NCI-H1436 (cell line): ENCODE results near the gene METTL23.
"Not testable (repeated sequence)": the region's sequence is repeated elsewhere in the genome, so short reads cannot be mapped to it uniquely, and the experiment has no call there.

Source experiments
- DNase-seq: peaks from one replicate; lab custom pipeline; 2025; lab: John Stamatoyannopoulos, UW

Gene METTL23

DNA sequence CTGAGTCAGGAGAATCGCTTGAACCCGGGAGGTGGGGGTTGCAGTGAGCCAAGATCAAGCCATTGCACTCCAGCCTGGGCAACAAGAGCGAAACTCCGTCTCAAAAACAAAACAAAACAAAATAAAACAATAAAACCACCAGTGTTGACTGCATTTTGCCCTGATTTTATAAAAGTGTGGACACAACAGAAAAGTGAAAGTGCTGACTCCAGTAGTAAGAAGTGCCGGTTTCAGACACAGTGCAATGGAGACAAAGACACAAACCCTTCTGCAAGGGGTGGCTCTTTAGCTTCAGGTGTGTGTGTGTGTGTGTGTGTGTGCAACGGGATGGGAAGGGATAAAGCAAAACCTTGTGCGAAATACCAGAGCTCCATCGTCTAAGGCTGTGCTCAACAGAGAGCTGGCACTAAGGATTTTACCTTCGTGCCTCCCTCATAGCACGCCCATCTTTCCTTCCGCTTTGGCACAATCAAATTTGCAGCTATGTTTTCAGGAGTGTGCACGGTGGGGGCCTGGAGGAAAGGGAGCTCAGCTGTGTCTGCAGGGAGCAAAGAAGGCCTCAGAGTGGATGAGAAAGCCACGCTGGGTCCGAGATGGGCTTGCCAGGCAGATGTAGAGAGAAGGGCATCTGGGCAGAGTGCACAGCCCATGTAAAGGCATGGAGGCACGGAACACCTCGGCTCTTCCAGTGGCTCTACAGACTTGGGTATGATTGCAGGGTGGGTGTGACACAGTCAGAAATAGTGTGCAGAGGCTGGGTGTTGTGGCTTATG, 31.4 kb upstream of the METTL23 start:
- no peak for DNase-seq

DNA sequence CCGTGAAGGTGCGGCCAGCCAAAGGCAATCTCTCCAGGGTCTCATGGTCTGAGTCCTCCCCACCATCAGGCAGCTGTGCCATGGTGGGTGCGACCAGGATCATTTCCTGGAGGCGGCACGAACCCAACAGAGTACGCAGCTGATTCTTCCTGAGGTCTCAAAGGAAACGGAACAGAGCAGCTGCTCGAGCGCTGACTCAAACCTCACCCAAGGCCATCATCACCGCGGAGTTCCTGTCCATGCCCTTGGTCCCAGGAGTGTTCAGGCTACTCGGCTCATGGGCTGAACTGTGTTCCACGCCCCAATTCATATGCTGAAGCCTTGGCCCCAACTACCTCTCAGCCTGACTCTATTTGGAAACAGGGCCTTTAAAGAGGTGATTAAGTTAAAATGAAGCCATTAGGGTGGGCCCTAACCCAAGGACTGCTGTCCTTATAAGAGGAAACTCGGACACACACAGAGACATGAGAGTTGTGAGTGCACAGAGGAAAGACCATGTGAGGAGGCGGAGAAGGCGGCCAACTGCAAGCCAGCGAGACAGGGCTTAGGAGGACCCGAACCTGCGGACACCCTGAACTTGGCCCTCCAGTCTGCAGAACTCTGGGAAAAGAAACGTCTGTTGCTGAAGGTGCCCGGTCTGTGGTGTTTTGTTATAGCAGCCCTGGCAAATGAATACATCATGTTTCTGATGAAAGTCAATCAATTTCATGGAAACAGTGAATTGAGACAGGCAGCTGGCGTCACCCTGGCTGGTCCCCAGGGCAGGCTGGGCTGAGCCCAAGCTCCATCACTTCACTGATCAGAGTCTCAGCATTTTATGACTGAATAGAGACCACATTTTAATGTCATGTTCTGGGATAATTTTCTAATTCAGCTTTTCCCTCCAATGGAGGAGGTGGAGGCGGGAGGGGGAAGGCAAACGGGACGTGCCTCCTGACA, 29.6 kb upstream of the METTL23 start:
- DNase-seq: no peak

DNA sequence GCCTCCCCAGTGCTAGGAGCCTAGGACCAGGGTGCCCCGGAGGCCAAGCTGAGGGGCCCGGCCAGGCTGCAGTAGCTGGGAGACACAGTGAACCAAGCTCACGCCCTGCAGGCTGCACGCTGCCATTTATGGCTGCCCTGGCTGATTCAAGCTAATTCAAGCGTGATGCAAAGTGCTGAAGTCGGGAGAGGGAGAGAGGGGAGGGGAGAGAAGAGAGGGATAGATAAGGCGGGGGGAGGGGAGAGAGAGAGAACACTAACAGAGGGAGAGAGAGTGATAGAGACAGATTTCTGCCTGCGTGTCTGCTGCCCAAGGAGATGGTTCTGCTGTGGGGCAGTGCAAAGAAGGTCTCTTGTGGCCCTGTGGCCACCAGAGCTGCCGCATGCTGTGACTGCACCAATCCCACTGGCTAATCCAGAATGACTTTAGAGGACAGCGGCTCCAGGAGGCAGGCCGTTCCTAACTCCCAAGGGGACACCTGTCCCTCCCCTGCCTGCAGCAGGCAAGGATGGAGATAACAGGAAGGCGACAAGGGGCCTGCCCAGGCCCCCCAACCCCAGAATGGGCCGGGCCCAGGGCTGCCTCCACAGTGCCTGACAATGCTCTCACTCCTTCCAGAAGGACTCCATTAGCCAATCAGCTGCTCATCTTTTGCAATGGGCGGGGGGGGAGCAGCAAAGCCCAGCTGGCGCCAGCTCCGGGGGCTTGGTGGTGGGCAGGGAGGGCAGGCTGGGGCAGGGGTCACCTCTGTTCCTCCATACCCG, 28.8 kb upstream of the METTL23 start:
- DNase-seq: peak; percentile 45

DNA sequence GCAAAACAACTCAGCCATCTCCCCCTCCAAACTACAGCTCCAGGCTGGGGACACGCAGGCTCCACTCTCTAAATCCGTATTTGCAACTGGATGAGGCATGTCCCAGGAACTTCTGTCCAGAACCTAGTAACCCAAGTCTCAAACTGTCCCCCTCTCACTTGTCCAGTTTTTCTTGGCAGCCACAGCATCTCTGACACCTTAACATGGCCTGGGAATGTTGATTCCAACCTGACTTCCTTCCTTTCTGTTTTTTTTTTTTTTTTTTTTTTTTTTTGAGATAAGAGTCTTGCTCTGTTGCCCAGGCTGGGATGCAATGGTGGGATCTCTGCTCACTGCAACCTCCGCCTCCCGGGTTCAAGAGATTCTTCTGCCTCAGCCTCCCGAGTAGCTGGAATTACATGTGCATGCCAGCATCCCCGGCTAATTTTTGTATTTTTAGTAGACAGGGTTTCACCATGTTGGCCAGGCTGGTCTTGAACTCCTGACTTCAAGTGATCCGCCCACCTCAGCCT, 28.1 kb upstream of the METTL23 start:
- DNase-seq: not testable (repeated sequence)

DNA sequence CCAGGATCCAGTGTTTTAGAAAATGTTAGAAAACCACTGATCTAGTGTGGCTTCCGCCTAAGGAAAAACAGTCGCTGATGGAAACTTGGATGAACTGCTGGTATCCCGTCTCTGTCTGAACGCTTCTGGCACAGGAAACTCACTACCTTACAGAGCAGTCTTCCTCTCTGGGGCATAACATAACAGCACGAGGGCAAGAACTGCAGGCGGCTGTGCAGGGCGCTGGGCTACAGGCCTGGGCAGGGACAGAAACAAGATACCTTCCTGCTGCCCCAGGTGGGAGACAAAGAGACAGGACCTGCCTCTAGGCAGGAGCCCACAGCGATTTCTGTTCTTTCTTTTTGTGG, 26.4 kb upstream of the METTL23 start:
- peak; percentile 71 for DNase-seq

DNA sequence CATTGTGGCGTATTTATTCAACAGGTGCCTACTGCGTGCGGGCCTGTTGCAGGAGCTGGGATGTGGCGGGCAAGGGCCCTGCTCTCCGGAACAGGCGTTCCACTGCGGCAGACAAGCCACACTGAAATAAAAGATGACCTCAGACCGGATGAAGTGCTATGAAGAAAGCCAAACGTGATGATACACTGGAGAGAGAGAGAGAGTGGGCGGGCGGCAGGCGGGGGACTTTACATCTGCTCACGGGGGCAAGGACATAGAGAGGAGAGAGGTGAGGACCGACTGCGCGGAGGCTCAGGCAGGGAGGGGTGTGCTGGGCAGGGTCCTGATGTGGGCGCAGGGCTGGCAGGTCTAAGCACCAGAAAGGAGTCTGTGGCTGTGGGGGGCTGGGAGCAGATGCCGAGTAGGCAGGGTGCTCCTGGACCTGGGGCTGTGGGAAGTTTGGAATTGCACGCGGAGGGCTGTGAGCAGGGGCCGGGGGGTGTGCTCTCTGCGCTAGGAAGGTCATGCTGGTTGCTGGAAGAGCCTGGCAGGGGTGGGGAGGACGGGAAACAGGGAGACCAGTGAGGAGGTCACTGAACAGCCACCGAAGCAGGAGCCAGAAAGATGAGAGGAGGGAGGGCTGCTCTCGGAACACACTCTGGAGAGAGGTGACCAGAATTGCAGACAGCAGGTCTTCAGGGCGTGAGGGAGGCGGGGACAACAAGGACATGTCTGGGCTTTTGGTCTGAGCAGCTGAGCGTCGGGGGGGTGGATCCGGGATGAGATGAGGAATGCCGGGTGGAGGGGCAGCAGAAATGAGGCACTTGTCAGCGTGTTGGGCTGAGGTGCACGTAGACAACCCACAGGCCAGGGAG, 25.8 kb upstream of the METTL23 start:
- peak; percentile 71 for DNase-seq

DNA sequence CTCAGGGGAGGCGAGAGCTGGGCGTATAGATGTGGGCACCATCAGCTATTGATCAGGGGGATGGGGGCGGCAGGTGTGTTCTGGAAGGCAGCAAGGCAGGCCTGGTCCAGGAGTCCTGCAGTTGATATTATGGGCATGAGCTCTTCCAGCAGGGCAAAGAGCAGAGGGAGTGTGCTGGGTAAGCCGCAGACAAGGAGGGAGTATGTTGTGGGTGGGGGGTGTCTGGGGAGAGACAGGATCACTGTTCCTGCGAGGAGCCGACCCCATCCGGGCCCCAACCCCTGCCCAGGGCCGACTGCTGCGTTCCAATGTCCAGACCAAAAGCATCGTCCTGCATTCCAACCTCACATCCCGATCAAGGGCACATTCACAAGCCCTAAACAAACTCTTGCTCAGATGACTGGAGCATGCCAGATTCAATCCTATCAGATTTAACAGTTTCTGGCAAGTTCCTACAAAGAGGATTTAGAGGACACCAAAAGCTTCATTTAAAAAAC, 25.1 kb upstream of the METTL23 start:
- DNase-seq: no peak

DNA sequence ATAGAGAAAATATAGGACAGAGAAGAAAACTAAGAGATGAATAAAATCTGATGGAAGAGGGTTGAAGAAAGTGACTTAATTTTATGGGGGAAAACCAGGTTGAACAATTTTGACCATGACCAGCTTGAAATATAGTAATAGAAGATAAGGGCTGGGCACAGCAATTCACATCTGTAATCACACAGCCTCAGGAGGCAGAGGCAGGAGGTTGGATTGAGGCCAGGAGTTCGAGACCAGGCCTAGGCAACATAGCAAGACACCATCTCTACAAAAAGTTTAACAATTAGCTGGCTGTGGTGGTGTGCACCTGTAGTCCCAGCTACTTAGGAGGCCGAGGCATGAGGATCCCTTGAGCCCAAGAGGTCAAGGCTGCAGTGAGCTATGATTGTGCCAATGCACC, 24.6 kb upstream of the METTL23 start:
- no peak for DNase-seq

DNA sequence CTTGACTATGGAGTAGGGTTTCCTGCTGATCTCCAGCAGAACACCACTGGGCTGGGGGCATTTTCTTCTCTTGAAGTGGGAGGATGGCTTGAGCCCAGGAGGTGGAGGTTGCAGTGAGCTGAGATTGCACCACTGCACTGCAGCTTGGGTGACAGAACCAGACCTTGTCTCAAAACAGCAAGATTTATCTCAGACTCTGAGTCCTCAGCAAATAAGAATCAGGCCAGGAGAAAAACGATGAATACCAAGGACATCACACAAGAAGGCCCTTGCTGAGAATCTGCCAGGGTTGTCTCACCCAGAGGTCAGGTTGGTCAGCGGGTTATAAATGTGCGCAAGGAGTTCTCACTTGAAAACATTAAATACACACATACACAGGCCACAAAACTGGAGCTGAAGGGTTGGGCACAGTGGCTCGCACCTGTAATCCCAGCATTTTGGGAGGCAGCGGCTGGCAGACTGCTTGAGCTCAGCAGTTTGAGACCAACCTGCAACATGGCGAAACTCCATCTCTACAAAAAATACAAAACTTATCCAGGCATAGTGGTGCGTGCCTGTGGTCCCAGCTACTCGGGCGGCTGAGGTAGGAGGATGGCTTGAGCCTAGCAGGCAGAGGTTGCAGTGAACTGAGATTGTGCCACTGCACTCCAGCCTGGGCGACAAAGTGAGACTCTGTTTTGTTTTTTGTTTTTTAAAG, 23.6 kb upstream of the METTL23 start:
- DNase-seq: no peak

DNA sequence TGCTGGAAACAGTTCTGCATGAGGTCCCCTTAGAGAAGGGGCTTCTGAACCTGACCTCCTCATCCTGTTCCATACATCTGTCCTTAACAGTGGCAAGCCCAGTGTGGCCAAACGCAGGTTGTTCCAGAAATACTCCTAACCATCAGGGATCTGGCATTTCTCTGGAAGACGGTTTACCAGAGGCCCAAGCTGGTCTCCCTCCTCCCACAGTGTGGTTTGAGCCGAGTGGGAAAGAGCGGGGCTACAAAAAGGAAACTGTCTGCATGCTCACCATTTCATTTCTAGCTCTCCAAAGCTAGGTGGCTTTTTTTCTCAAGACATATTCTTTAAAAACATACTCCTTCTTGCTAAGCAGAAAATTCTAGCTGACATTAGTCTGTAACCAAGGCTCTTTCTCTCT, 21.8 kb upstream of the METTL23 start:
- no peak for DNase-seq

DNA sequence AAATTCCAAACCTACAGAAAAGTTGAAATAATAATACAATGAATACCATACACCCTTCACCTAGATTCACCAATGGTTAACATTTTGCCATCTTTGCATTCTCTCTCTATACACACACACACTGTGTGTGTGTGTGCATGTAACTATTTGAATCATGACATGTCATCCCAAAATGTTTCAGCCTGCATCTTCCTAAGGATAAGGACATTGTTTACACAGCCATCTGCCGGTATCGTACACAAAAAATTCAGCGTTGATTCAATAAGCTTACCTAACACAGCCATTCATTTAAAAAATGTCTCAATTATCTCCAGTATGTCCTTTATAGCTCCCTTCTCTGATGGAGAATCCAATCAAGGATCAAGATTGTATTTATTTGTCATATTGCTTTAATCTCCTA, 19.8 kb upstream of the METTL23 start:
- no peak for DNase-seq

DNA sequence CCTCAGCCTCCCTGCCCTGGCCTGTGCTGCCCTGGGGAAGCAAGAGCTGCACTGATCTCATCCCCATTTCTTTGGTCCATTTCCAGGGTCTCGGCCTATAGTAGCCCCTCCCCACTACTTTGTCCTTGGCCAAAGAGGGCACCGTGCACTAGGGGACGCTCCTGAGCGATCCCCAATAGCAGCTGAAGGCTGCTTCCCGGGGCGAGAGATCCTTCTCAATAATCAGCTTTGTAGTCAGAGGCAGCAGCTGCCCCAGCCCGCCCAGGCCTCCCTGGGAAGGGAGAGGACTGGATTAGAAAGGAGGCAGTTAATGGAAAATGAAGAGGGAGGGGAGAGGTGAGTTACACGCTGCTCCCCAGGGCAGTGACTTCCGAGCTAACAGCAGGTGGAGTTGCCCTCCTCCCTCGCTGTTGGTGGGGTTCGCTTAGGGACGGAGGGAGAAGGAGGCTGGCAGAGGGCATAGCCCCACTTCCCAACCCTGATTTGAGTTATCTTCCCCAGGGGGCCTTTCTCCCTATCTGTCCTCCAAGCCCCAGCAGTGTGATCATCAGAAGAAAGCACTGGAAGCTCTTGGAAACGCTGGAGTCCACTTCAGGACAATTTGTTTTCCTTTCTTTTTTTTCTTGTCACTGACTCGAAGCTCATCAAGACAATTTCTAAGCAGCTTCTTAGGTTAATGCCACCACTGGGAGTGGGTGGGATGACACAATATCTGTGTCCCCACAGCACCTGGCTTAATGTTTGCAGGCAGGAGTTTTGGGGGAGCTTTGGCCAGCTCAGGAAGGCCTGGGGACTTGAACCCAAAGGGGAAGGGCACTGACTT, 18.4 kb upstream of the METTL23 start:
- peak; percentile 51 for DNase-seq

DNA sequence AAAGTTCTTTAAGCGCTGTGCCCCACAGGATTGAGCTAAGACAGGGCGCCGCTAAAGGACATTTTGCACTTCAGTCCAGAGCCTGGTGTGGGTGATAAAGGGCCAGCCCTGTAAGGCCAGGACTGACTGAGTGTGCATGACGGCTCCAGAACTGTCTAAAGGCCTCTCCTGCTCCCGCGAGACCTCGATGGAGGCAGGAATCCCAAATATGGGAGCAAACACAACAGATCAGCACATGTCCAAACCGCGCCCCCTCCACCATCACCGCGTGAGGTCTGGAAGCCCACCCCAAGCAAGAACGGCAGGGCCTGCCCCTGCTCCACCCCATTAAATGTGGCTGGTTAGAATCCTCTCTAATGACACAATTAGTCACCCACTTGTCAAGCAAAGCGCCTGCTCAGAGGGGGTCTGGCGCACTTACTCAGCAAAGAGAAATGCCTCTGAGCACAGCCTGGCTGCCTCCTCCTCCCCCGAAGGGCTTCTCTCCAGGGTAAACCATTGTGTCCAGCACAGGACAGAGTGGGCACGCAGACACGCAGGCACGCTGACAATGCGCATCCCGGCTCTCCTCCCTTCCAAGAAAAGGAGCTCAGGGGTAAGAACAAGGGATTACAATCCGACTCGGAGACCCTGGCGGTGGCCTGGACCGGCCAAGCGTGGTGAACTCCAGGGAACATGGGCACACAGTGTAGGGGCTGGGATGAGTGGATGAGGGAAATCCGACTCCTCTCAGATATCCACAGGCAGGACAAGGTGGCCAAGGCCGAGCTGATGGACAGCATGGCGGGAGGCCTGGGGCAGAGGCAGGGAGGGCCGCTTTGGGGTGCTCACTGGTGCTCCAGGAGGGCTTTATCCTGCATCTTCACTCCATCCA, 17.3 kb upstream of the METTL23 start:
- peak; percentile 75 for DNase-seq

DNA sequence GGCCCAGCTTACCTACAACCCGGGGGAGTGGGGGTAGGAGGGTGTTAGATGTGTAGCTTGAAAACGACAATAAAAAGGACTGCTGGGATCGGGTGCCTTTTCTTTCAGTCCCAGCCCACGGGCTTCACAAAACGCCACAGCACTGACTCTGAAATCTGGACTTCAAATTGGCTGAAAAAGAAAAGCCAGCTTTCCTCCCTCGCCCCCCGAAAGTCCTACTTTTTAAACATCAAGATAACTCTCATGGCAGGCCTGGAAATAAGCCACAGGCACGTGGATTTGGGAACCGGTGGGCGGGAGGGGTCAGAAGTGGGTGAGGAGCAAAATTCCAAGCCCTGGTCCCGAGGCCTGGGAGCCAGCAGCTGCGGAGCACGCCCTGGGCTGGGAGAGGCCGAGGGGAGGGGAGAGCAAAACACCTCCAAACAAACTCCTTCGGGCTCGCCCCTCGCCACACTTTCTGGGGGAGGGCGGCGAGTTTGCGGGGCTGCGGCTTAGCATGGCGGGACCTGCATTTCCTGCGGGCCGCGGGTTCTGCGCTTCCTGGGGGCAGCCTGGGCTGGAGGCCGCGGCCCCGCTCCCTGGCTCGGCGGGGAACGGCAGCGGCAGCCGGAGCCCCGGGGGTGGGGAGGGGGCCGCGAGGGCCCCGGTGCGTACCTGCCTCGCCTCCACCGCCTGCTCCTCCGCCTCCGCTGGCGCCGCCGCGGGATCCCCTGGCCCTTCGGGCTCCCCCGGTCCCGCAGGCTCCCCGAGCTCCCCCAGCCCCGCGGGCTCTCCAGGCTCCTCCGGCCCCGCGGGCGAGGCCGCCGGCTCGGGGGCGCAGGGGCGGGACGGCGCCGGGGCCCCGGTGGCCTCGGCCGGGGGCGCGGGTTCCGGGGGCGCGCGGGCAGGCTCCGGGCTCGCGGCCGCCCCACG, 16.4 kb upstream of the METTL23 start:
- not testable (repeated sequence) for DNase-seq

DNA sequence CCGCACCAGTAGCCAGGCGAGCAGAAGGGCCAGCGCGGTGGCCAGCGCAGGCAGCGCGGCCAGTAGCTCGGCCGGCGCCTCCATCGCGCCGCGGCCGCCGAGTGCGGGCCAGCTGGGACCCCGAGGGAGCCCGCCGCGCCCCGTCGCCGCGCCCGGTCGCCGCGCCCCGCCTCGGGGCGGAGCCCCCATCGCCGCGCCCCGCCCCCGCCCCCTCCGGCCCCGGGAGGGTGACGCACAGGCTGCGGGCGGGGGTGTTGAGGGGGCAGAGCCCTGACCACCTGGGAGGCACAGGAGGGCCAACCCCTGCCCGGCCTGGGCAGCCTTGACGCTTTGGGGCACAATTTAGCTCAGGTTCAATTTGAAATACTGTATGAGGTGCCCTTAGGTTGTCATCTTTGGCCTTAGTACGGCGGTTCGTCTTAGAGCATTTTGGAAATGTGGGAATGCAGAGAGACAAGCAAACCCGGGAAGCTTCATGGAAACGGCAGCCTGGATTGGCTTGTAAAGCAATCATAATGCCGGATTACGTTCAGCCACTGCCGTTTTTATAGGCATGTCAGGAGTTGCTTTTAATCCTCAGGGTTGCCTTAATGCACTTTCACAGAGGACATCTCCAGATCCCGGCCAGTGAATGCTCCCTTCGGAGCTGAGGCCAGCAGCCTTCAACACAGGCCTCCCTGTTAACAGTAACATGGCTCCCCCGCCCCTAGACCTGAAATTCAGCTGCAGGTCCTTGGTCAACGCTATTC, 15.6 kb upstream of the METTL23 start, which contains the start of gene MXRA7:
Gene MXRA7, minus strand, starts transcription at position 103 of the 749 bp plus-strand sequence. Its CDS starts 19 bp downstream, at position 84.
- peak; percentile 67 for DNase-seq

DNA sequence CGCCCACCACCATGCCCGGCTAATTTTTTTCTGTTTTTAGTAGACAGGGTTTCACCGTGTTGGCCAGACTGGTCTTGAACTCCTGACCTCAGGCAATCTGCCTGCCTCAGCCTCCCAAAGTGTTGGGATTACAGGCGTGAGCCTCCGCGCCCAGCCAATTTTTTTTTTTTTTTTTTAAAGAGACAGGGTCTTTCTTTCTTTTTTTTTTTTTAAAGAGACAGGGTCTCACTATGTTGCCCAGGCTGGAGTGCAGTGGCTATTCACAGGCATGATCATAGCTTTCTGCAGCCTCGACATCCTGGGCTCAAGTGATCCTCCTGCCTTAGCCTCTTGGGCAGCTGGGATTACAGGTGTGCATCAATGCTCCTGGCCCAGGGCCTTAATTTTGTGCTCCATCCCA, 14.3 kb upstream of the METTL23 start:
- not testable (repeated sequence) for DNase-seq

DNA sequence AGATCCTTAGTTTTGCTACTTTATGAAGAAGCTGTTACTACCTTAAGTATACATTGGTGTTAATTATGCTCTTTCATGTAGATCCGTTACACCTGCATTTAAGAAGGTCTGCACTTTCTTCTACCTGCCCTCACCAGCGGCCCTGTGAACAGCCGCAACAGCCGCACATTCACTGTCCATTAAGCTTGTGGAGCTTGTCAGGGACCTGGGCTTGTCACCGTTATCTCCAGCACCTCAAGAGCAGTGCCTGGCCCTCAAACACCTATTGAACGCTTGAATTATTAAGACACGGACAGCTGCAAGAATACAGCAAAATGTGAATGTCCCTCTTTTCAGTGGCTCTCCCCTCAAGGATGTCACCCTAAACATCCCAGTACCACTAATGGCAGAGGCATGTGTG, 12.9 kb upstream of the METTL23 start:
- no peak for DNase-seq
